ENCODE results near the gene IER5L. TPM values are rescaled to one million over a fixed set of nuclear protein-coding genes. Genes with fewer than 3 reads are reported as not detected.
A peak's percentile ranks its signal among the peaks of the same experiment; 100 is the strongest.

The IER5L gene
- total and polyA plus RNA-seq, 9 of the 15 experiments (the other 6 are each of a cell fraction or from before 2014, with no cell fraction given) = 0.14 to 11.9 (median 0.52) TPM

- no peak for TF ChIP-seq ZNF318 (IDR thresholded peaks at IDR 0.05; ENCODE audit: borderline replicate concordance in 1 of 2, low read depth in 1 of 2)
- TF ChIP-seq NKRF (IDR thresholded peaks at IDR 0.05; ENCODE audit: borderline replicate concordance) = no peak
- TF ChIP-seq SMARCA5 (IDR thresholded peaks at IDR 0.05) = no peak
- peak in 1 of 2 experiments; percentile 22; a peak in 1 of 4 replicates for TF ChIP-seq RCOR1 (IDR thresholded peaks at IDR 0.05; ENCODE audit: borderline replicate concordance in 1 of 2, low read depth in 2 of 2, low read length in 2 of 2)
- TF ChIP-seq ZNF75A (CRISPR knock-in tag; IDR thresholded peaks at IDR 0.05) = no peak
- TF ChIP-seq CBFB (CRISPR knock-in tag; IDR thresholded peaks at IDR 0.05) = no peak
- TF ChIP-seq HDAC3 (IDR thresholded peaks at IDR 0.05; ENCODE audit: borderline replicate concordance, partially characterized antibody) = no peak
- TF ChIP-seq ARHGAP35 (IDR thresholded peaks at IDR 0.05; ENCODE audit: partially characterized antibody) = no peak
- no peak for TF ChIP-seq BMI1 (IDR thresholded peaks at IDR 0.05; ENCODE audit: low read length)
- no peak for TF ChIP-seq PHB2 (IDR thresholded peaks at IDR 0.05; ENCODE audit: low read depth)
- no peak for TF ChIP-seq JUN (IDR thresholded peaks at IDR 0.05; ENCODE audit: borderline replicate concordance, low read depth, low read length)
- no peak for TF ChIP-seq JUN (CRISPR knock-in tag; IDR thresholded peaks at IDR 0.05; ENCODE audit: borderline replicate concordance)
- no peak for TF ChIP-seq DMBX1 (CRISPR knock-in tag; IDR thresholded peaks at IDR 0.05; ENCODE audit: borderline replicate concordance)
- no peak for TF ChIP-seq HMGN3 (IDR thresholded peaks at IDR 0.05; ENCODE audit: borderline replicate concordance, extremely low read depth, insufficient read length, low read depth, low read length)
- no peak for TF ChIP-seq ZNF23 (CRISPR knock-in tag; IDR thresholded peaks at IDR 0.05)
- no peak for TF ChIP-seq TEAD2 (tag; IDR thresholded peaks at IDR 0.05)
- TF ChIP-seq KLF16 (IDR thresholded peaks at IDR 0.05) = no peak
- TF ChIP-seq POLR2AphosphoS2 (IDR thresholded peaks at IDR 0.05; ENCODE audit: low read length) = no peak
- no peak for TF ChIP-seq MTA3 (IDR thresholded peaks at IDR 0.05; ENCODE audit: borderline replicate concordance)
Observed at GRCh38 chr9:129174724-129175514, 3.1 kb downstream of the IER5L start (continued).

Measured in K562 (cell line).